HG03196 (cell line): ENCODE results near the gene ADCY7.
A peak's percentile ranks its signal among the peaks of the same experiment; 100 is the strongest.

Experiments
- ATAC-seq: cut with Tn5 transposase; IDR thresholded peaks from one replicate; pipeline ENCODE4 v1.9.1; 2021; ENCODE audit not compliant: unreplicated experiment

ADCY7 gene

DNA sequence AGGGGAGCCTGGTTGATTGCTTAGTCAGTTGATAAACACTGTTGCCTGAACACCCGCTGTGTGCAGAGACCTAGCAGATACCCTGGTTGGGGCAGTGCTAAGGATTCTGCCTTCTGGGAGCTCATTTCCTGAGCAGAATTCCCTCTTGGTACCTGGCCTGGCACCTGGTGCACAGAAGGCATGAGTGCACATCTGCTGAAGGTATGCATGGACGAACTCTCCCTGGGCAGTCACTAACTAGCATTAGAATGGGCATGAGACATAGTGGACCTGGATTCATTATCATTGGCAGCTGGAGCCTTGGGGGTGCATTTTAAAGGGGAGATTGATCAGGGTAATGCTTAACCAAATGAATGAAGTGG lies 13.1 kb downstream of the ADCY7 start:
- no peak for ATAC-seq

DNA sequence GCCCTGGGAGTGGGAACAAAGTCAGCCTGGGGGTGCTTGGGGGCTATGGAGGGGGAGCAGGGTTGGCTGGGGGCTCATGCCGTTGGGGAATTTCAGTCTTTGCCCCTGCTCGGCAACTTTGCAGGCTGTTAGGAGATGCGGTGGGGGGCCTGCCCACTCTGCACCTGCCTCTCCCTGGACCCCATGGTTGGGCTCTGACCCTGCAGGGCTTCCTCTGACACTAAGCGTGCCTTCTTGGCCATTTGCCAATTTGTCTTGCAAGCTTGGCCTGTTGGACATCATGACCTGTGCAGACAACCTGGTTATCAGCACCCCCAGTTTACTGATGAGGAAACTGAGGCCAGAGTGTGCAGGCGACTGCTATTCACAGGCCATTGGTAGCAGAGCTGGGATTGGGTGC lies 14.6 kb downstream of the ADCY7 start:
- no peak for ATAC-seq

DNA sequence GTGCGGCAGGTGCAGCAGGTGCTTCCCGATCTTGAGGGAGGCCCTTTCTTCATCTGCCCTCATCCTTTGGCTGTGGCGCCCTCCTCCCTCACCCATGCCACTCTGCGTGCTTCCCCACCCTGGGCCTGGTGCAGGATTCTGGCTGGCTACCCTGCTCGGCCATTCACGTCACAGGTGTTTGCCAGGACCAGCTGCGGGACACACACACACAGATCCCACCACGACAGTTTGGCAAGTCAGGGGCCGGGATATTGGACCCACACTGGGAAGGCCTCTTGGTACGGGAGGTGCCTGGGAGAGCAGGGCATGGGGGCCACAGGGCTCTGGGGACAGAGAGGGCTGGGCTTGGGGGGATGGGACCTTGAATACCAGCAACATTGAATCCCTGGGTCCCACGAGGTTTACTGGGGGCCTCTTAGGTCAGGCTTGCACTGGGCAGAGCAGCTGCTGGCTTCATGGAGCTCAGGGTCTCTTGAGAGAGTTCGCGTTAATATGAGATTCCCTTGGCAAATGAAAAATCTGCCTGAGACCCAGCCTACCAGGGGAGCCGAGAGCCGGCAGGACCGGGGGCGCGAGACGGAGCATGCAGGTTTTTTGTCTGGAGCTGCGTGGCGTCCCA lies 15.1 kb downstream of the ADCY7 start:
- no peak for ATAC-seq

DNA sequence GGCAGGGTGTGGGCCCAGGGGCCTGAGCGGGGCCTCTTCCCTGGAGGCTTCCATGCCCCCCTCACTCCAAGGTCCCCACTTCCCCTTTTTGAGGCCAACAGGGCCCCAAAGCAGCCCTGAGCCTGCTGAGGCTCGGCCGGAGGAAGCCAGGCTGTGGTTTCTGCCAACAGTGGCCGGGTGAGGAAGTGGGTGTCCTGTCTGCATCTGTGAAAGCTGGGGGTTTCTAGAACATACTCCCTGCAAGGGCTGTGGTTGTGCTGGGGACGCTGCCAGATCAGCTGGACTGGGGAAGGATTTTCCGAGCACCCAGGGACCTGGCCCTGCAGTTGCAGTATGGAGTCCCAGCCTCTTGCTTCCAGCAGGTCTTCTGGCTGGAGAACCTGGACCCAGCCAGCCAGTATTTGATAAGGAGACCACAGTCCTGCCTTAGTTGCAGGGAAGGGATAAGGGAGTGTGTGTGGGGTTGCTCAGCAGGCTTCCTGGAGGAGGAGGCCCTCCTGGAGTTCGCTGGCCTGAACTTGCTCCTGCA lies 15.7 kb downstream of the ADCY7 start:
- ATAC-seq = peak; percentile 88

- no peak for ATAC-seq
Observed at GRCh38 chr16:50282955-50283631, 16.7 kb downstream of the ADCY7 start.

GRCh38 chr16:50284131-50284911 lies 18.0 kb downstream of the ADCY7 start:
- ATAC-seq = no peak

DNA sequence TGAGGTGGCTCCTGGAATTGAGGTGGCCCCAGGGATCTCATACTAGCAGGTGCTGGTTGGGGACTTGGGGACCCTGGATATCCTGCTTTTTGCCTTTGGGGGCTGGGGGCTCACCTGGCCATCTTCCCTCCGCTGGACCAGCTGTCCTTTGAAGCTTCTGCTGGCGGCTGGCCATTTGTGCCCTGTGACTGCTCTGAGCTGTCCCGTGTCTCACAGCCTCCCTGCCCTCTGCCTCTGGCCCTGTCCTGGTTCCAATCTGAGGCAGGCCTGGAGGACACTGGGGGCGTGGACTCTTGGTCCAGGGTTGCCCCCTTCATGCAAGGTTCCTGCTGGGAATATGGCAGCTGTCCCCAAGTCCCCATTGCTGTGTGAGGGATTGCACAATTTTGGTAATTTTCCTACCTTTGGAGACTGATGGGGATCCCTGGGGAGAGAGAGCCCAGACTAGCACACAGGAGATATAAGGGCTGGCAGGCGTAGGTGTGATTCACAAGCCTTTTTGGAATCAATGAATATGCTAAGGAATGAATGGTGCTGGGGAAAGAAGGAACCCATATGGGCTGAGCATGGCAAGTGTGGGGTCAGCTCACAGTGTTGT lies 19.2 kb downstream of the ADCY7 start:
- ATAC-seq = no peak

DNA sequence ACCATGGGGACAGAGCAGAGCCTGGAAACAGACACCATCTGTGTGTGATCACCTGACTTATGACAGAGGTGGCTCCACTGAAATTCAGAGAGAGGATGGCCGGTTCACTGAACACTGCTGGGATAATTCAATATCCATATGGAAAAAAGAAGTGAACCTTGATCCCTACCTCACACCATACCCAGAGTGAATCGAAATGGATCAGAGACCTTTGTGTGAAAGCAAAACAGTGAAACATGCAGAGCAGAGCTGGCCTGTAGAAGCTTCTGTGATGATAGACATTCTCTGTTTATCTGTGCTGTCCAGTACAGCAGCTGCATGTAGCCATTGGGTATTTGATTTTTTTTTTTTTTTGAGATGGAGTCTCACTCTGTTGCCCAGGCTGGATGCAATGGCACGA lies 20.3 kb downstream of the ADCY7 start:
- ATAC-seq = no peak

- no peak for ATAC-seq
Observed at GRCh38 chr16:50288026-50288425, 21.7 kb downstream of the ADCY7 start.

DNA sequence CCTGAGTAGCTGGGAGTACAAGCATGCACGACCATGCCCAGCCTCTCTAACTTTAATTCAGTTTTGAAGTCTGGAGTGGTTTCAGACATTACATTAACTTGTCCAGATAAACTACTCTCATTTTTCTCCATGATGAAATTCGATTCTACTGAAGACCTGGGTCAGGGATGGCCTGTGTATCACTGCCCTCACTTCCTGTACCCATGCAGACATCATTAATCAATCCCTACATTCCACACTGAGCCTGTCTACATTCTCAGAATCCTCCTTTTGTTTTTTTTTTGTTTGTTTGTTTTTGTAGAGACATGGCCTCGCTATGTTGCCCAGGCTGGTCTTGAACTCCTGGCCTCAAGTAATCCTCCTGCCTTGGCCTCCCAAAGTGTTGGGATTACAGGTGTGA lies 22.6 kb downstream of the ADCY7 start:
- no peak for ATAC-seq

- no peak for ATAC-seq
Observed at GRCh38 chr16:50289950-50290764, 23.8 kb downstream of the ADCY7 start.

DNA sequence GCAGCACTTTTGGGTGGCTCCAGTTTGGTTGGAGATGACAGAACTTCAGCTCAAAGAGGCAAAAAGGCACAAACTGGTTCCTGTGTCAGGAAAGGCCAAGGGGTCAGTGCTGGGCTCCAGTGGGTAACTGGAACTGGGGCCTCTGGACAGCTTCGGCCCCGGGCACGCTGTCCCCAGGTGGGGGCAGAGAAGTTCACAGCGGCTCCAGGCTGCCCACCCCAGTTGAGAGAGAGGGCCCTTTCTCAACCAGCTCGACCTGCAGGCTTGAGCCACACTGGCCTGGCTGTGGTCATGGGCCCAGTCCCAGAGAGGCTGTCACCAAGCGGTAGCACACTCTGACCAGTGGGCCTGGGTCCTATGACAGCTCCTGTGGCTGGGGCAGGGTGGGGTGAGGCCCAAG lies 24.5 kb downstream of the ADCY7 start:
- ATAC-seq = no peak

GRCh38 chr16:50291719-50292565 lies 25.6 kb downstream of the ADCY7 start:
- no peak for ATAC-seq

- ATAC-seq = no peak
Observed at GRCh38 chr16:50292566-50292948, 26.2 kb downstream of the ADCY7 start.

- no peak for ATAC-seq
Observed at GRCh38 chr16:50293041-50293783, 26.9 kb downstream of the ADCY7 start.

DNA sequence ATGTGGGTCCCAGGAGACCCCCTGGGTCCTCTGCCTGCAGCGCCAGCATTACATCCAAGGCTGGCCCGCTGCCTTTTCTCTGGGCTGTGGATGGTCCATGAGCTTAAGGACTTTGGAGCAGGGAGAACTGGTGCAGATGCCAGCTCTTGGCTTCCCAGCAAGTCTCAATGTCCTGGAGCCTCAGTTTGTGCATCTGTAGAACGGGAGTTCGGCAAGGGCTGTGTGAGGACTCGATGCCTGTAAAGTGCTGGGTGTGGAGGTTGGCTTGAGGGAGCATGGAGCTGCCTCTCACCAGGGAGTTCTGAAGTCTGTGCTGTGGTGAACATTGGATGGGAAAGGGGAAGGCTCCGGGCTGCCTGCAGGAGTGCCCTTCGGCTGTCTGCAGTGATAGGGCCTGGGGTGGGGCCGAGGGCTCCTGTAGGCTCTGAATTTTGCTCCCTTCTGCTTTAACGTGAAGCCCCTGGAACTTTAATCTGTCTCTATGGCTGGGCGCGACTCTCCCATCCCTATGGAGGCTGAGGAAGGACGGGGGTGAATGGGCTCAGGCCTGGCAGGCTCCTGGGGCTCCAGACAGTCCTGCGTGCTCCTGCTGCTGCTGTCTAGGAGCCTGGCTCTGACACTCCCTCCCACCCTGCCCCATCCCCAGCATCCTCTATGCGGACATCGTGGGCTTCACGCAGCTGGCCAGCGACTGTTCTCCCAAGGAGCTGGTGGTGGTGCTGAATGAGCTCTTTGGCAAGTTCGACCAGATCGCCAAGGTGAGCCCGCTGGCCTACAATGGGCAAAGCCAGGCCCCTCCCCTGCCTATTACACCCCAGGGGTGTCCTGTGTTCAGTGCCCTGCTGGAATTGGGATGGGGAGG lies 27.9 kb downstream of the ADCY7 start:
- ATAC-seq = no peak

DNA sequence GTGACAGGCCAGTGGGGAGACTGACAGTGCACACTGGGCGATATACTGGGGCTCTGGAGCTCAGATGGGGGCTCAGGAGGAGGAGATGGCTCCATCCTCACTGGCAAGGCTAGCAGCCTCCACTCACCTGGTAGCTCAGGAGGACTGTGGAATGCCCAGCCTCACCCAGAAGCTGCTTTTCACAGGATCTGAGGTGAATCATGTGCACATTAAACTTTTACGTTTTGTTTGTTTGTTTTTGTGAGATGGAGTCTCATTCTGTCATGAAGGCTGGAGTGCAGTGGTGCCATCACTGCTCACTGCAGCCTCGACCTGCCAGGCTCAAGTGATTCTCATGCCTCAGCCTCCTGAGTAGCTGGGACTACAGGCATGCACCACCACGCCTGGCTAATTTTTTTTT lies 28.6 kb downstream of the ADCY7 start:
- ATAC-seq = no peak

DNA sequence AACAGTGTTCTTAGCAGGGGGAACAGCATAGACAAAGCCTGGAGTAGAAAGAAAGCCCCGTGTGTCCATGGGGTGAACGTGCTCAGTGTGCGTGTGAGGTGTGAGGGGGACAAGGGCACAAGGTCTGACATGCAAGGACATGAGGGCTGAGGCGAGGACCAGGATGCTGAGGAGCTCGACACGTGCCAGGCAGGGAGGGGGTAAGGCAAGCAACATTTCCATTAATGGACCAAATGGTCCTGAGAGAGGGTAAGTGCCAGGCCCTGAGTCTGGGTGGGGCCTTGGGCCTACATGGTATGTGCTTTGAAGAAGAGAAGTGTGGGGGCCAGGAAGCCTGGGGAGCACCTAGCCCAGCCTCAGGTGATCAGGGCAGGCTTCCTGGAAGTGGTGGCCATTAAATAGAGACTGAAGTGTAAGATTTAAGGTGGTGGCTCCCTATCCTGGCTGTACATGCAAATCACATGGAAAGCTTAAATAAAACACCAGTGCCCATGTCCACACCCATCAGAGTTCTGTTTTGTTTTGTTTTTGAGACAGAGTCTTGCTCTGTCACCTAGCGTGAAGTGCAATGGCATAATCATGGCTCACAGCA lies 29.3 kb downstream of the ADCY7 start:
- no peak for ATAC-seq
